Embryonic facial prominence (tissue), 1 donor: ENCODE data around the gene NQO2.
"Not testable (repeated sequence)": the region's sequence is repeated elsewhere in the genome, so short reads cannot be mapped to it uniquely, and the experiment has no call there.

Experiments
- DNase-seq: peaks from one replicate; pipeline ENCODE4 v3.0.0-alpha.2; 2016; ENCODE audit errors: extremely low spot score

The NQO2 gene

GRCh38 chr6:2970034-2970685 is 29.5 kb upstream of the NQO2 start:
- DNase-seq, result no peak

DNA sequence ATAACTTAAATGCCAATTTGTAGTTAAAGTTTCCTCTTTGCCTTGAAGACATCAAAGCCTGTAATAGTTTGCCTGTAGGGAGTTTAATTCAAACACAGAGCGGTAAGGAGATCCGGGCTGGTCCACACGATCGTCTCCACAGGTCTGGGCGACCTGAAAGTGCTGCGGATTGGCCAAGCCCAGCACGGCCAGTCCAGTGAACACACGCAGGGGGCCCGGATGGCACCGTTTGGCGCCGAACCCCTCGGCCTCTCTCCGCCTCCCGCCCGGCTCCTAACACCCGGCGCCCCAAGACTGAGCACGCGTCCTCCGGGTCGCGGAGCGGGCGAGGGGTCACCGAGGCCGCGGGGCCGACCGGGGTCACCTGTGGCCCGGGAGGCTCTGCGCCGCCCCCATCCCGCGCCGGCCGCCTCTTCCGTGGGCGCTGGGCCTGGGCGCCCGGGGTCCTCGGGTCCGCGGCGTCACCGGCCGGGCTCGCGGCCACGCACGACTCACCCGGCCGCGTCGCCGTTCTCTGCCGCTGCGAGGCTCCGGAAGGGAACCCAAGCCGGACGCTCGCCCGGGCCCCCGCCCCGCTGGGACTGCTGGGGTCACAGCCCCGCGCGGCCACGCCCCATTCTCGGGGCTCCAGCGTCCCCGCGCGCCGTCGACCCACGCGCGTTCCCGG is 28.8 kb upstream of the NQO2 start:
- no peak for DNase-seq

DNA sequence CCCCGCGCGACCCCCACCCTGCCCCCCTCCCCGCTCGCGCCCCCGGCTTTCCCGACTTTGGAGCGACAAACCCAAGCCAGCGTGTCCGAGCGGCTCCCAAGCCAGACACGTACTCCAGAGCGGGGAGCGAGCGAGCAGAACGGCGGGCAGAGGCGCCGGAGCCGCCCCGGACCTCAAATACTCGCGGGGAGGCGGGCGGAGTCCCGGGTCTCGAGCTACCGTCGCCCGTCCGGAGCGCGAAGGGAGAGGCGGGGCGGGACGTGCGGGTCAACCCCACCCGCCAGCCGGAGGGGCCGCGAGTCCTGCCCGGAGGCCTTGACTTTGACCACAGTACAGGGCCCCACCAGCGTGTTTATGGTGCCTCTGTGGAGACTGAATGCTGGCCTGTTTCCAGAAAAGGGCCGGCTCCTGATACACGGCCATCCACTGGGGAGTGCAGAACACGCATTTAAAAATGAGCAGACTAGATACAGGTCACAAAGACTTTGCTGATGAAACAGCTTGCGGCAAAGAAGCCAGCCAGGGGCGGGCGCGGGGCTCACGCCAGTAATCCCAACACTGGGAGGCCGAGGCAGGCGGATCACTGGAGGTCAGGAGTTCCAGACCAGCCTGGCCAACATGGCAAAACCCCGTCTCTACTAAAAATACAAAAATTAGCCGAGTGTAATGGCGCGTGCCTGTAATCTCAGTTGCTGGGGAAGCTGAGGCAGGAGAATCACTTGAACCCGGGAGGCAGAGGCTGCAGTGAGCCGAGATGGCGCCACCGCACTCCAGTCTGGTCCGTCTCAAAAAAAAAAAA is 28.1 kb upstream of the NQO2 start, which contains the start of gene SERPINB6:
Gene SERPINB6, minus strand, starts transcription at position 148 of the 799 bp plus-strand sequence. CDS start 12,235 bp downstream, outside the sequence.
- no peak for DNase-seq

DNA sequence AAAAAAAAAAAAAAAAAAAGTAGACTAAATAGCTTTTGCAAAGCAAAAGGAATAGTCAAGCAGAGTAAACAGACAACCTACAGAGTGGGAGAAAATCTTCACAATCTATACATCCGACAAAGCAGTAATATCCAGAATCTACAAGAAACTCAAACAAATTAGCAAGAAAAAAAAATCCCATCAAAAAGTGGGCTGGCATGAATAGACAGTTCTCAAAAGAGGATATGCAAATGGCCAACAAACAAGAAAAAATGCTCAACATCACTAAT is 27.5 kb upstream of the NQO2 start:
- not testable (repeated sequence) for DNase-seq

DNA sequence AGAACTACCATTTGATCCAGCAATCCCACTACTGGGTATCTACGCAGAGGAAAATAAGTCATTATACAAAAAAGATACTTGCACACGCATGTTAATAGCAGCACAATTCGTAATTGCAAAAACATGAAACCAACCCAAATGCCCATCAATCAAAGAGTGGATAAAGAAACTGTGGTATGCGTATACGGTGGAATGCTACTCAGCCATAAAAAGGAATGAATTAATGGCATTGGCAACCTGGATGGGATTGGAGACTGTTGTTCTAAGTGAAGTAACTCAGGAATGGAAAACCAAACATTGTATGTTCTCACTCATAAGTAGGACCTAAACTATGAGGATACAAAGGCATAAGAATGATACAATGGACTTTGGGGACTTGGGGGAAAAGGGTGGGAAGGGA is 27.0 kb upstream of the NQO2 start:
- not testable (repeated sequence) for DNase-seq

DNA sequence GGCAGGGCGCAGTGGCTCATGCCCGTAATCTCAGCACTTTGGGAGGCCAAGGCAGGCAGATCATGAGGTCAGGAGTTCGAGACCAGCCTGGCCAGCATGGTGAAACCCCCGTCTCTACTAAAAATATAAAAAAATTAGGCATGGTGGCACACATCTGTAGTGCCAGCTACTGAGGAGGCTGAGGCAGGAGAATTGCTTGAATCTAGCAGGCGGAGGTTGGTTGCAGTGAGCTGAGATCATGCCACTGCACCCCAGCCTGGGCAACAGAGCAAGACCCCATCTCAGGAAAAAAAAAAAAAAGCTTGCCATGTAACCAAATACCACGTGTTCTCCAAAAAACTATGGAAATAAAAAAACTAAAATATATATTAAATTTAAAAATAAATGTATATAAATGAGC is 26.5 kb upstream of the NQO2 start:
- DNase-seq, result not testable (repeated sequence)

GRCh38 chr6:2973676-2974075 is 26.0 kb upstream of the NQO2 start:
- no peak for DNase-seq

DNA sequence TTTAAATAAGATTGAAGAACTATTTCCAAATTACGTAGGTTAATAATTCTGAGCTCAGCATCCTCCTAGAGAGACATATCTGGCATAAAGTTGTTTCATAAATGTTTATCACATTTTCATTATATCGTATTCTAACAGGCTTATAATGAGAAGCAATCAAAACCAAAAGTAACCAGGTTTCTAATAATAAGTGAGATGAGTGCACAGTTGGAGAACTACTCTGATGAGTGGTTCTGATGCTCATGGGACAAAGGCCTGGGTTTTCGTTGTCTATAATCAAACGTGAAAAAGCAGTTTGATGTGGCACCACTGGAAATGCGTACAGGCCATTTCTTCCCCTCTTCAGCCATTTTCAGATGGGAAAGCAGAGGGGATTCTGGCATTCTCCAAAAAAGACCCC is 23.6 kb upstream of the NQO2 start:
- DNase-seq, result no peak

DNA sequence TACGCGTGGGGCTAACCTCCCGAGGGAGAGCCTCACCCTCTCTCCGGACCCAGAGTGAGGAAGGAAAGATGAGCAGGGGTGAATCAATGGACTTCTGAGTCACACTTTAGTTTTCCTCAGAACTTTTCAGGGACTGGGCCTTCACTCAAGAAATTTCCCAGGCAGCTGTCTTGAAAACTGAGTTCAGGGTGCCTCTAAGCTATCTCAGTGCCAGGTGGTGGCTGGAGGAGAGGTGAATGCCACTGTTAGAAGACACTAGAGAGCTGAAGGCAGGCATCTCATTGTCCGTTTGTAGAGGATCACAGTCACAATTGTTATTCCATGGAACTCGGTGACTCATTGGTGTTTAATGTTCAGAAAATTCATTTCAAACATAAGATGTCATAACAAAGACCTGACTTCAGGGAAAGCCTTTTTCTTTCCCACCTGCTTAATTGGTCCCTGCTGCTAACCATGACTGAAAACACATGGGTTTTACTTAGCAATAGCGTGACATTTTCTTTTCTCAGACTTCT is 23.1 kb upstream of the NQO2 start:
- DNase-seq, result no peak

- DNase-seq, result no peak
Measured at GRCh38 chr6:2977290-2977689, 22.4 kb upstream of the NQO2 start.

GRCh38 chr6:2977799-2978590 is 21.7 kb upstream of the NQO2 start:
- no peak for DNase-seq

DNA sequence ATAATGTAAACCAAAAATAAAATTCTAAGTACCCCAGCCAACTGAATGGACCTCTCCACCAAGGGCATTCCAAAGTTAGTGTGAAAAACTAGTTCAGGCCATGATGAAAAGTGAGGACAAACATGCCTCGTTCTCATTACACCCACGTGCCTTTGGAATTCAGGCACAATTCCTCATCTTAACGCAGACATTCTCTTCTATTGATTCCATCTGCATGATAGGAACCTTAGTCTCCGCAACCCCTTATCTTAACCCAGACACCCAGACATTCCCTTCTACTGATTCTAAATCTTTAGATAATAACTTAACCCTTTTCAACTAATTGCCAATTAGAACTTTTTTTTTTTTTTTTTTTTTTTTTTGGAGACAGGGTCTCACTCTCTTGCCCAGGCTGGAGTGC is 20.8 kb upstream of the NQO2 start:
- no peak for DNase-seq

DNA sequence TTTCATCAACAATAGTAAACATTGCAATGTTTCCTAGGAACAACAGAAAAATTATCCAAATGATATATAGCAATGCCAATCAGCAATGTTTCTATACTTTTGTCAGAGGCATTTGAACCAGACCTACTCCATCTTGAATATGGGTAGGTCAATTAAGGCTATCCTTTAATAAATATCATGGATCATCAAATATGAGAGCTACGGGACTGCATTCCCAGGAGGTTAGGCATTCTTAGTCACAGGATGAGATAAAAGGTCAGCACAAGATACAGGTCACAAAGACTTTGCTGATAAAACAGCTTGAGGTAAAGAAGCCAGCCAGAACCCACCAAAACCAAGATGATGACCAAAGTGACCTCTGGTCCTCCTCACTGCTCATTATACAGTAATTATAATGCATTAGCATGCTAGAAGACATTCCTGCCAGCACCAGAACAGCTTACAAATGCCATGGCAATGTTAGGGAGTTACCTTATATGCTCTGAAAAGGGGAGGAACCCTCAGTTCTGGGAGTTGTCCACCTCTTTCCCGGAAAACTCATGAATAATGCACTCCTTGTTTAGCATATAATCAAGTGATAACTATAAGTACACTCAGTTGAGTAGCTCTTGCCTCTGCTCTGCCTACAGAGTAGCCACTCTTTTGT is 19.8 kb upstream of the NQO2 start:
- no peak for DNase-seq

GRCh38 chr6:2980465-2980855 is 19.2 kb upstream of the NQO2 start:
- DNase-seq, result no peak

GRCh38 chr6:2982426-2983117 is 17.1 kb upstream of the NQO2 start:
- no peak for DNase-seq

DNA sequence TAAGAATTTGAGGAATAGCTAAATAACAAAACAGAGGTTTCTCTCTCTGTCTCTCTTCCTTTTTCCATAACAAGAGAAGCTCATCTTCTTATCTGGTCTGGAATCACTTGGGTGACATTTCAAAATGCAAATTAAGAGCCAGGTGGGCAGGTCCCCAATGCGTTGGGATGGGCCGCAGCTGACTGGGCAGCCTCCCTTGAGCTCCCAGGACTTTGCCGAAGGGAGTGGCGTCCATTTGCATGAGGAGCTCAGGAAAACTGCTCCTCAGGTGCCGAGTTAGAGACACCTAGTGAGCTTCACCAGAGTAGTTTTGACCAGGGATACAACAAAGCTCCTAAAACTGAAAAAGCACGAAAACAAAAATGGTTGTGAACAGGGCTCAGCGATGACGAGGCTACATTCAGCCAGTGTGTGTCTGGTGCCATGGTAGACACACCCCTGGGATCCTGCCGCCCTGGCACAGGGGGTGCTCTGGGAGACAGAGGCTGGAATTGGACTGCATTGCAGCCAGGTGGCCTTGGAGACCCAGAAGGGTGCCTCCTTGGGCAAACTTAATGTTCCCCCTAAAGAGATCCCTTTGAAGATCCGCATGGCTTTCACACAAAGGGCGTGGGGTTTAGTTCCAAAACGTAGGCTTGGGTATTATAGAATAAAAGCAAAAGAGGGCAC is 14.8 kb upstream of the NQO2 start:
- DNase-seq, result no peak

DNA sequence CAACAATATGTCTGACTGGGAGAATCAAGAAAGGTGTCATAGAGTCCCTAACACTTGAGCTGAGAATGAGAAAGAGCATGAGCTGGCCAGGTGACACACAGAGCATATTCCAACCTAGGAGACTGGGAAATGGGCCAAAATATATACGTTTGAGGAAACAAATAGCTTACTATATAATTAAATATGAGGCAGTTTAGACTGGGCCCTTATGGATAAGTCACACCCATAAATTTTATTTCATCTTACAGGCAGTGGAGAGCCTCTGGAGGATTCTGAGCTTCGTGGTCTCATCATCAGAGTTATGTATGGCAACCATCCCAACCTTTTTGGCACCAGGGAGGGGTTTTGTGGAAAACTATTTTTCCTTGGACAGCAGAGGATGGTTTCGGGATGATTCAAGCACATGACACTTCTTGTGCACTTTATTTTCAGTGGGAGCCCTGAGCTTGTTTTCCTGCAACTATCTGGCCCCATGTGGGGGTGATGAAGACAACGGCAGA is 12.9 kb upstream of the NQO2 start:
- no peak for DNase-seq

GRCh38 chr6:2988094-2988425 is 11.6 kb upstream of the NQO2 start:
- DNase-seq, result no peak

- peak; percentile 75 for DNase-seq
Measured at GRCh38 chr6:2988426-2989331, 11.0 kb upstream of the NQO2 start.
